Measurements from ENCODE around the gene LRBA. TPM values are rescaled to one million over a fixed set of nuclear protein-coding genes. Genes with fewer than 3 reads are reported as not detected.

Gene LRBA
- total RNA-seq, 3 donors from 2014 or later (not counting 1 experiment from before 2014, with no cell fraction given): 72.1 to 87.6 (median 83.1) TPM

GRCh38 chr4:150826306-150826705, 188.8 kb downstream of the LRBA start:
- peak overlapping the region; percentile 16 to 79 for H3K27ac Mint-ChIP-seq
- H3K9me3 ChIP-seq (ENCODE audit: control insufficient read depth, insufficient read depth, low read length): no peaks in the 10 kb centered on the region
- no peaks in the 10 kb centered on the region for H3K9me3 Mint-ChIP-seq
- H3K27me3 ChIP-seq (ENCODE audit: control insufficient read depth, insufficient read depth, low read length): no peaks in the 10 kb centered on the region
- H3K27ac ChIP-seq (ENCODE audit: low read length): peak overlapping the region; percentile 71
- H3K27me3 Mint-ChIP-seq (ENCODE audit: low read depth in 2 of 2): no peaks in the 10 kb centered on the region
- H3K36me3 Mint-ChIP-seq: peaks cover 6% of the 10 kb centered on the region
- DNase-seq (no peak), ATAC-seq (no peak)
- TF ChIP-seq, protein P1, sequence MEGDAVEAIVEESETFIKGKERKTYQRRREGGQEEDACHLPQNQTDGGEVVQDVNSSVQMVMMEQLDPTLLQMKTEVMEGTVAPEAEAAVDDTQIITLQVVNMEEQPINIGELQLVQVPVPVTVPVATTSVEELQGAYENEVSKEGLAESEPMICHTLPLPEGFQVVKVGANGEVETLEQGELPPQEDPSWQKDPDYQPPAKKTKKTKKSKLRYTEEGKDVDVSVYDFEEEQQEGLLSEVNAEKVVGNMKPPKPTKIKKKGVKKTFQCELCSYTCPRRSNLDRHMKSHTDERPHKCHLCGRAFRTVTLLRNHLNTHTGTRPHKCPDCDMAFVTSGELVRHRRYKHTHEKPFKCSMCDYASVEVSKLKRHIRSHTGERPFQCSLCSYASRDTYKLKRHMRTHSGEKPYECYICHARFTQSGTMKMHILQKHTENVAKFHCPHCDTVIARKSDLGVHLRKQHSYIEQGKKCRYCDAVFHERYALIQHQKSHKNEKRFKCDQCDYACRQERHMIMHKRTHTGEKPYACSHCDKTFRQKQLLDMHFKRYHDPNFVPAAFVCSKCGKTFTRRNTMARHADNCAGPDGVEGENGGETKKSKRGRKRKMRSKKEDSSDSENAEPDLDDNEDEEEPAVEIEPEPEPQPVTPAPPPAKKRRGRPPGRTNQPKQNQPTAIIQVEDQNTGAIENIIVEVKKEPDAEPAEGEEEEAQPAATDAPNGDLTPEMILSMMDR (IDR thresholded peaks at IDR 0.05): no peak
- peak overlapping the region; percentile 42 for H3K4me3 Mint-ChIP-seq
- peaks cover 4% of the 10 kb centered on the region for H3K36me3 ChIP-seq (ENCODE audit: control insufficient read depth, insufficient read depth, low read length)
- intact Hi-C loops (cut with micrococcal nuclease): no loop called here
- H3K4me1 ChIP-seq (ENCODE audit: control insufficient read depth, insufficient read depth, low read length): peaks cover 15% of the 10 kb centered on the region
- no peak overlapping the region for H3K4me3 ChIP-seq (ENCODE audit: low read length)
- H3K4me1 Mint-ChIP-seq: peaks cover 23 to 49% of the 10 kb centered on the region in 2 donors

DNA sequence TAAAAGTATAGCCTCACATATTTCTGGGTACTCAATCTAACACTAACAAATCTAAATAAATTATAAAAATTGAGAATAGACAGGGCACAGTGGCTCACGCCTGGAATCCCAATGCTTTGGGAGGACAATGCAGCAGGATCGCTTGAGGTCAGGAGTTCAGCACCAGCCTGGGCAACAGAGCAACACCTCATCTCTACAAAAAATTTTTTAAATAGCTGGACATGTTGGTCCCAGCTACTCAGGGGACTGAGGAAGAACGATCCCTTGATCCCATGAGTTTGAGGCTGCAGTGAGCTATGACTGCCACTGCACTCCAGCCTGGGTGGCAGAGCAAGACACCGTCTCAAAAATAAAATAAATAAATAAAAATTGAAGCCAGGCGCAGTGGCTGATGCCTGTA, 192.7 kb downstream of the LRBA start:
- H3K27me3 ChIP-seq (ENCODE audit: control insufficient read depth, insufficient read depth, low read length): no peaks in the 10 kb centered on the region
- no peak for ATAC-seq
- no peak overlapping the region for H3K4me3 ChIP-seq (ENCODE audit: low read length)
- TF ChIP-seq, protein P1 (IDR thresholded peaks at IDR 0.05): no peak
- H3K27ac Mint-ChIP-seq: no peak overlapping the region
- H3K4me3 Mint-ChIP-seq: no peak overlapping the region
- peaks cover 6% of the 10 kb centered on the region for H3K36me3 Mint-ChIP-seq
- H3K9me3 ChIP-seq (ENCODE audit: control insufficient read depth, insufficient read depth, low read length): no peaks in the 10 kb centered on the region
- peaks cover 2% of the 10 kb centered on the region for H3K36me3 ChIP-seq (ENCODE audit: control insufficient read depth, insufficient read depth, low read length)
- intact Hi-C loops (cut with micrococcal nuclease): no loop called here
- peaks cover 36 to 46% of the 10 kb centered on the region in 2 donors for H3K4me1 Mint-ChIP-seq
- H3K27ac ChIP-seq (ENCODE audit: low read length): no peak overlapping the region
- no peak for DNase-seq
- no peaks in the 10 kb centered on the region for H3K9me3 Mint-ChIP-seq
- 95% methylated on average over 5 of the region's 5 CpGs for WGBS (ENCODE audit: insufficient coverage)
- peaks cover 2% of the 10 kb centered on the region for H3K4me1 ChIP-seq (ENCODE audit: control insufficient read depth, insufficient read depth, low read length)
- no peaks in the 10 kb centered on the region for H3K27me3 Mint-ChIP-seq (ENCODE audit: low read depth in 2 of 2)

DNA sequence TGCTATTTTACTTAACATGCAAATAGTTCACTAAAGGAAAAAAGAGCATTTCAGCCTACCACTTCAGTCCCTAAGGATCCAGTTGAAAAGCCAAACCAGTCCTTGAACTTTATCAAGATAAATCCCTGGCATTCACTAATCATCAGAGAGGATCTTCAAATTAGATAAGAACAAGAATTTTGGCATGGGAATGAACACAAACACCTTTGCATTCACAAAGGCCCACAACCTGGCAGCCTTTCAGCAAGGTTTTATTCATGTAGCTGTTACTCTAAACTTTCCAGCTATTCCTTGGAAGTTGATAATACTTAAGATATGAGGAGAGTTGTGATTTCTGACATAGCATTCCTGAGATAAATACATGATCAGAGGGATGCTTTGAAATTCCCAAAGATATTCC, 193.4 kb downstream of the LRBA start:
- Mint-ChIP-seq H3K9me3 (no peaks in the 10 kb centered on the region), H3K36me3 (peaks cover 6% of the 10 kb centered on the region), H3K4me1 (peaks cover 36 to 38% of the 10 kb centered on the region in 2 donors), H3K27me3 (ENCODE audit: low read depth in 2 of 2) (no peaks in the 10 kb centered on the region), H3K27ac (no peak overlapping the region), H3K4me3 (no peak overlapping the region)
- H3K27ac ChIP-seq (ENCODE audit: low read length): no peak overlapping the region
- H3K27me3 ChIP-seq (ENCODE audit: control insufficient read depth, insufficient read depth, low read length): no peaks in the 10 kb centered on the region
- H3K9me3 ChIP-seq (ENCODE audit: control insufficient read depth, insufficient read depth, low read length): no peaks in the 10 kb centered on the region
- H3K36me3 ChIP-seq (ENCODE audit: control insufficient read depth, insufficient read depth, low read length): peaks cover 6% of the 10 kb centered on the region
- DNase-seq: no peak
- no peak for ATAC-seq
- H3K4me3 ChIP-seq (ENCODE audit: low read length): no peak overlapping the region
- intact Hi-C loops (cut with micrococcal nuclease): no loop called here
- TF ChIP-seq, protein P1 (IDR thresholded peaks at IDR 0.05): no peak
- H3K4me1 ChIP-seq (ENCODE audit: control insufficient read depth, insufficient read depth, low read length): no peaks in the 10 kb centered on the region

DNA sequence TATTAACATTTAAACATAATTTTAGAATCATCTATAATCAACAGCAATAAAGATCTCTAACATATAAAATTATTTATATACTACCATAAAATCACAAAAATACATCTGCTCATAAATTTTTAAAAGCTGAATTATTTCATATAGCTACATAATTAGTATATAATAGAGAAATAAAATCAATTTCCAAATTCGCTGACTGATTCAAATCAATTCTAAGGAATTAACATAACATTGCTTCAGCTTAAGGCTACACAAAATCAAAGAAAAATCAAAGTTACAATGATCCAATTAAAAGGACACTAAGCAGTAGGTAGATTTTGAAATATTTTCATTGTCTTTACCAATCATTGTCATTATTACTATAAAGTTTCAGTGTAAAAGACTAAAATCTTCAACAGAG, 194.7 kb downstream of the LRBA start:
- Histone ChIP-seq H3K4me1 (ENCODE audit: control insufficient read depth, insufficient read depth, low read length) (no peaks in the 10 kb centered on the region), H3K4me3 (ENCODE audit: low read length) (no peak overlapping the region), H3K27me3 (ENCODE audit: control insufficient read depth, insufficient read depth, low read length) (no peaks in the 10 kb centered on the region), H3K27ac (ENCODE audit: low read length) (no peak overlapping the region), H3K9me3 (ENCODE audit: control insufficient read depth, insufficient read depth, low read length) (no peaks in the 10 kb centered on the region), H3K36me3 (ENCODE audit: control insufficient read depth, insufficient read depth, low read length) (peaks cover 13% of the 10 kb centered on the region)
- Mint-ChIP-seq H3K4me3 (no peak overlapping the region), H3K4me1 (peaks cover 26 to 29% of the 10 kb centered on the region in 2 donors), H3K27ac (no peak overlapping the region), H3K9me3 (no peaks in the 10 kb centered on the region), H3K36me3 (peaks cover 6% of the 10 kb centered on the region), H3K27me3 (ENCODE audit: low read depth in 2 of 2) (no peaks in the 10 kb centered on the region)
- ATAC-seq (no peak), DNase-seq (no peak)
- intact Hi-C loops (cut with micrococcal nuclease): no loop called here
- no CpG with 5 or more reads among the region's 1 CpG for WGBS (ENCODE audit: insufficient coverage)
- TF ChIP-seq, protein P1 (IDR thresholded peaks at IDR 0.05): no peak

Measured in natural killer cell (primary cell).